ENCODE results near the gene MCTP1.

MCTP1 gene

GRCh38 chr5:94793816-94794198 is 491.1 kb downstream of the MCTP1 start:
- Mint-ChIP-seq H3K27ac (peak overlapping the region; percentile 94), H3K27me3 (ENCODE audit: low read depth) (peaks cover 21% of the 10 kb centered on the region), H3K9me3 (no peaks in the 10 kb centered on the region), H3K4me3 (peak overlapping the region; percentile 75), H3K4me1 (ENCODE audit: low read depth) (peaks cover 39% of the 10 kb centered on the region), H3K36me3 (ENCODE audit: low read depth) (peaks cover 6% of the 10 kb centered on the region)
- DNase-seq (ENCODE audit: low spot score): peak; percentile 22

GRCh38 chr5:94793113-94793815 is 491.6 kb downstream of the MCTP1 start:
- peak overlapping the region; percentile 75 for H3K4me3 Mint-ChIP-seq
- H3K9me3 Mint-ChIP-seq: no peaks in the 10 kb centered on the region
- peak; percentile 52 for DNase-seq (ENCODE audit: low spot score)
- H3K36me3 Mint-ChIP-seq (ENCODE audit: low read depth): peaks cover 6% of the 10 kb centered on the region
- H3K4me1 Mint-ChIP-seq (ENCODE audit: low read depth): peaks cover 41% of the 10 kb centered on the region
- peak overlapping the region; percentile 94 for H3K27ac Mint-ChIP-seq
- peaks cover 17% of the 10 kb centered on the region for H3K27me3 Mint-ChIP-seq (ENCODE audit: low read depth)

GRCh38 chr5:94791829-94792228 is 493.1 kb downstream of the MCTP1 start:
- Mint-ChIP-seq H3K4me3 (no peak overlapping the region), H3K27ac (no peak overlapping the region), H3K36me3 (ENCODE audit: low read depth) (peaks cover 6% of the 10 kb centered on the region), H3K9me3 (no peaks in the 10 kb centered on the region), H3K4me1 (ENCODE audit: low read depth) (peaks cover 42% of the 10 kb centered on the region), H3K27me3 (ENCODE audit: low read depth) (peaks cover 9% of the 10 kb centered on the region)
- DNase-seq (ENCODE audit: low spot score): no peak

- Mint-ChIP-seq H3K36me3 (ENCODE audit: low read depth) (peaks cover 6% of the 10 kb centered on the region), H3K27ac (no peak overlapping the region), H3K9me3 (no peaks in the 10 kb centered on the region), H3K27me3 (ENCODE audit: low read depth) (peaks cover 15% of the 10 kb centered on the region), H3K4me3 (no peak overlapping the region), H3K4me1 (ENCODE audit: low read depth) (peaks cover 22% of the 10 kb centered on the region)
- no peak for DNase-seq (ENCODE audit: low spot score)
These were observed 496.4 kb downstream of the MCTP1 start for GRCh38 chr5:94788527-94788926.

DNA sequence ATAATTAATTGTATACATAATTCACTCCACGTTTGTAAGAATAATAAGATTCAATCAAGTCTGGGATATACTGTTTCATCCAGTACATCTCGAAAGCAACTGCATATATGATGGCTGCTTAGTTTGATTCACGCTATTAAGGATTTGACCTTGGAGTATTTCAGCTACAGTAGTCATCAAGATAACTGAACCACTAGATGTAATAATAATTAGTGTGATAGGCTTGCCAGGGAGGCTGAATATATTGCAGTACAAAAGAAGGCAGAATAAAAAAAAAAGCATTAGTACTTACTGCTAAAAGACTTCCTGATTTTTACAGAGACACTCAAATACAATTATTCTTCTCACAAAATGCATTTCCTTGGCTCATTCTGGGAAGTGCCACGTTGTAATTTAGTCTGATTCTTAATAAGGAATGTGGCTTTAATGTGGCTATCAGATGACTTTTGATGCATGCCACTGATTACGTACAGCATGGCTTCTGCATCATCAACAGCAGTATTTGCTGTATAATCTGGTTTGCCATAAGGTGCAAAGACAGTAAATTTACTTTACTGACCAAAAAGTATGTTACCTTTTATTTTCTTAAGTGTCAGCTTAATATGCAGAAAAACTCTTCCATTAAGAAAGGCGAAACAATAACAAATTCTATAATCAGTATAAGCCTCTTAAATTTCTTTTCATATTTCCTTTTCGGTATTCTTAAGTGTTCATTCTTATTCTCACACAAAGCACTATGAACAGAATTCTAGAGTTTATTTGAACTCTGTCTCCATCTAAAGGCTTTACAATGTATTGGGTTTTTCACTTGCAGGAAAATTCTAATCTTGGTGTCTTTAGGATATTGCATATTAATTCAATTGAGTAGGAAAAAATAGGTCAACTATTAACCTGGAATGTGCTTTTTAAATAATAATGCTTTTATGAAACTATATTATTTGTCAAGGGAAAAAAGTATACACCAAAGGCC is 500.1 kb downstream of the MCTP1 start:
- no peak overlapping the region for H3K4me3 Mint-ChIP-seq
- H3K4me1 Mint-ChIP-seq (ENCODE audit: low read depth): peaks cover 3% of the 10 kb centered on the region
- DNase-seq (ENCODE audit: low spot score): no peak
- H3K27ac Mint-ChIP-seq: no peak overlapping the region
- H3K36me3 Mint-ChIP-seq (ENCODE audit: low read depth): no peaks in the 10 kb centered on the region
- H3K27me3 Mint-ChIP-seq (ENCODE audit: low read depth): peaks cover 32% of the 10 kb centered on the region
- no peaks in the 10 kb centered on the region for H3K9me3 Mint-ChIP-seq

DNA sequence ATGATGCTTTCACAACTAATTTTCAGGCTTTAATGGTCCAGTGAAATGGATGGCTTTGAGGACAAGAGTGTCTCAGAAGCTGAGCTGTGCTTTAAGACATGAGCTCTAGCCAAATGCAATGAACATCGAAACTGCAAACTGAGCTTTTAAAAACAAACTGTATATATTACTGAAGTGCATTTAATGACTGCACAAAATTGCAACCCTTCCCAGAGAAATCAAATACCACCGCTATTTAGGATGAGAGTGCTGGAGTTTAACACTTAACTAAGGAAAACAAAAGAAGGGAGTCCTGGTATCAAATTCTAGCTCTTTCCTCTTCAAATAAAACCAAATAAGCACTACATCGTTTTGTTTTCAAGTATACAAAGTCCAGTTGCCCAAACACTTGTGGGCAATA is 502.5 kb downstream of the MCTP1 start:
- no peak overlapping the region for H3K4me3 Mint-ChIP-seq
- H3K9me3 Mint-ChIP-seq: no peaks in the 10 kb centered on the region
- H3K36me3 Mint-ChIP-seq (ENCODE audit: low read depth): no peaks in the 10 kb centered on the region
- peaks cover 50% of the 10 kb centered on the region for H3K27me3 Mint-ChIP-seq (ENCODE audit: low read depth)
- no peak for DNase-seq (ENCODE audit: low spot score)
- H3K27ac Mint-ChIP-seq: no peak overlapping the region
- no peaks in the 10 kb centered on the region for H3K4me1 Mint-ChIP-seq (ENCODE audit: low read depth)

GRCh38 chr5:94779684-94780083 is 505.2 kb downstream of the MCTP1 start:
- Mint-ChIP-seq H3K27ac (no peak overlapping the region), H3K9me3 (no peaks in the 10 kb centered on the region), H3K4me1 (ENCODE audit: low read depth) (no peaks in the 10 kb centered on the region), H3K27me3 (ENCODE audit: low read depth) (peaks cover 42% of the 10 kb centered on the region), H3K4me3 (no peak overlapping the region), H3K36me3 (ENCODE audit: low read depth) (no peaks in the 10 kb centered on the region)
- DNase-seq (ENCODE audit: low spot score): no peak

DNA sequence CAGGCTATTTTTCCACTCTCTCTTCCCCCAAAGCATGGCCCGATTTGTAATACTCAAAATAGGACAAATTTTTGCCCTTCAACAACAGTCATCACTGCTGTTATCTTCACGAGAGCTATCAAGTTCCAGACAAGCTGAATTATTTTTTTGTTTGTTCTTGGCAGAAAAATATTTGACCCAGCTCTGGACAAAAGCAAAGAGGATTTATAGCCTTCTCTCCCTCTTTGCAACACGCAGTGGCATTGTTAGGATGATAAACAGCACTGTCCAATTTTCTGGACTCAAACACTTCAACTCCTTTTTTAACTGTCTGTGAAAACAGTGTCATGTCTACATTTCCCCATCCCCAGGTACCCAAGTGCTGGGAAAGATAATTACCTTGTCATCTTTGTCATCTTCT is 506.2 kb downstream of the MCTP1 start:
- no peaks in the 10 kb centered on the region for H3K9me3 Mint-ChIP-seq
- H3K27ac Mint-ChIP-seq: no peak overlapping the region
- H3K27me3 Mint-ChIP-seq (ENCODE audit: low read depth): peaks cover 39% of the 10 kb centered on the region
- no peaks in the 10 kb centered on the region for H3K4me1 Mint-ChIP-seq (ENCODE audit: low read depth)
- H3K36me3 Mint-ChIP-seq (ENCODE audit: low read depth): no peaks in the 10 kb centered on the region
- DNase-seq (ENCODE audit: low spot score): no peak
- H3K4me3 Mint-ChIP-seq: no peak overlapping the region

- Mint-ChIP-seq H3K27me3 (ENCODE audit: low read depth) (peaks cover 37% of the 10 kb centered on the region), H3K4me1 (ENCODE audit: low read depth) (no peaks in the 10 kb centered on the region), H3K36me3 (ENCODE audit: low read depth) (no peaks in the 10 kb centered on the region), H3K9me3 (no peaks in the 10 kb centered on the region), H3K27ac (no peak overlapping the region), H3K4me3 (no peak overlapping the region)
- DNase-seq (ENCODE audit: low spot score): no peak
These were observed 506.6 kb downstream of the MCTP1 start for GRCh38 chr5:94778299-94778698.

GRCh38 chr5:94777056-94777880 is 507.6 kb downstream of the MCTP1 start:
- Mint-ChIP-seq H3K27me3 (ENCODE audit: low read depth) (peaks cover 28% of the 10 kb centered on the region), H3K9me3 (no peaks in the 10 kb centered on the region), H3K27ac (no peak overlapping the region), H3K4me3 (no peak overlapping the region), H3K4me1 (ENCODE audit: low read depth) (no peaks in the 10 kb centered on the region), H3K36me3 (ENCODE audit: low read depth) (no peaks in the 10 kb centered on the region)
- DNase-seq (ENCODE audit: low spot score): no peak

GRCh38 chr5:94776167-94776566 is 508.7 kb downstream of the MCTP1 start:
- H3K4me3 Mint-ChIP-seq: no peak overlapping the region
- DNase-seq (ENCODE audit: low spot score): no peak
- H3K36me3 Mint-ChIP-seq (ENCODE audit: low read depth): no peaks in the 10 kb centered on the region
- H3K4me1 Mint-ChIP-seq (ENCODE audit: low read depth): no peaks in the 10 kb centered on the region
- no peak overlapping the region for H3K27ac Mint-ChIP-seq
- no peaks in the 10 kb centered on the region for H3K9me3 Mint-ChIP-seq
- H3K27me3 Mint-ChIP-seq (ENCODE audit: low read depth): peaks cover 28% of the 10 kb centered on the region

- Mint-ChIP-seq H3K9me3 (no peaks in the 10 kb centered on the region), H3K4me3 (no peak overlapping the region), H3K36me3 (ENCODE audit: low read depth) (no peaks in the 10 kb centered on the region), H3K27me3 (ENCODE audit: low read depth) (peaks cover 29% of the 10 kb centered on the region), H3K27ac (no peak overlapping the region), H3K4me1 (ENCODE audit: low read depth) (no peaks in the 10 kb centered on the region)
- no peak for DNase-seq (ENCODE audit: low spot score)
These were observed 509.8 kb downstream of the MCTP1 start for GRCh38 chr5:94775088-94775487.

GRCh38 chr5:94771742-94772141 is 513.2 kb downstream of the MCTP1 start:
- DNase-seq (ENCODE audit: low spot score): no peak
- no peak overlapping the region for H3K27ac Mint-ChIP-seq
- H3K4me3 Mint-ChIP-seq: no peak overlapping the region
- H3K27me3 Mint-ChIP-seq (ENCODE audit: low read depth): peaks cover 24% of the 10 kb centered on the region
- H3K4me1 Mint-ChIP-seq (ENCODE audit: low read depth): no peaks in the 10 kb centered on the region
- no peaks in the 10 kb centered on the region for H3K36me3 Mint-ChIP-seq (ENCODE audit: low read depth)
- H3K9me3 Mint-ChIP-seq: no peaks in the 10 kb centered on the region

- Mint-ChIP-seq H3K9me3 (no peaks in the 10 kb centered on the region), H3K4me3 (no peak overlapping the region), H3K4me1 (ENCODE audit: low read depth) (no peaks in the 10 kb centered on the region), H3K36me3 (ENCODE audit: low read depth) (no peaks in the 10 kb centered on the region), H3K27ac (no peak overlapping the region), H3K27me3 (ENCODE audit: low read depth) (peaks cover 24% of the 10 kb centered on the region)
- DNase-seq (ENCODE audit: low spot score): no peak
These were observed 514.9 kb downstream of the MCTP1 start for GRCh38 chr5:94769996-94770395.
